ENCODE data around the gene ATF3.

ATF3 gene

GRCh38 chr1:212643877-212644276 is 35.3 kb downstream of the ATF3 start:
- CTCF ChIA-PET = interaction anchor here (0.7 to 1.5 kb wide), 2 partner anchors 21 to 174 kb away, joined by 3 to 5 read pairs; no protein-coding TSS in a partner anchor
- H3K4me3 ChIP-seq (ENCODE audit: low read depth, low read length) = no peak overlapping the region
- no peak overlapping the region for H3K27ac ChIP-seq (ENCODE audit: extremely low read depth, low read depth, low read length)
- TF ChIP-seq ZIC2 (tag by site-specific recombination; IDR thresholded peaks at IDR 0.05) = no peak
- no peak for TF ChIP-seq ZNF311 (tag by site-specific recombination; IDR thresholded peaks at IDR 0.05; ENCODE audit: borderline replicate concordance)
- H3K4me1 ChIP-seq (ENCODE audit: control insufficient read depth, insufficient read depth, low read length) = no peaks in the 10 kb centered on the region
- POLR2A ChIA-PET = no interaction called here
- H3K9me3 ChIP-seq (ENCODE audit: control insufficient read depth, insufficient read depth, low read depth, low read length) = no peaks in the 10 kb centered on the region
- H3K36me3 ChIP-seq (ENCODE audit: control insufficient read depth in 2 of 2, insufficient read depth in 1 of 2, low read length in 2 of 2) = no peaks in the 10 kb centered on the region

- CTCF ChIA-PET = interaction anchor here (0.7 to 1.5 kb wide), 3 partner anchors 20 to 175 kb away, joined by 3 to 6 read pairs (median 5); no protein-coding TSS in a partner anchor
- H3K4me3 ChIP-seq (ENCODE audit: low read depth, low read length) = no peak overlapping the region
- POLR2A ChIA-PET = no interaction called here
- H3K4me1 ChIP-seq (ENCODE audit: control insufficient read depth, insufficient read depth, low read length) = no peaks in the 10 kb centered on the region
- TF ChIP-seq ZNF549 (tag by site-specific recombination; IDR thresholded peaks at IDR 0.05) = no peak
- no peak for TF ChIP-seq ZNF112 (tag by site-specific recombination; IDR thresholded peaks at IDR 0.05)
- no peak for TF ChIP-seq ZNF658 (tag by site-specific recombination; IDR thresholded peaks at IDR 0.05)
- no peak for TF ChIP-seq GLI2 (tag by site-specific recombination; IDR thresholded peaks at IDR 0.05; ENCODE audit: borderline replicate concordance, low read depth)
- TF ChIP-seq CTCF (tag by site-specific recombination; IDR thresholded peaks at IDR 0.05) = no peak
- no peak for TF ChIP-seq ZNF76 (tag by site-specific recombination; IDR thresholded peaks at IDR 0.05; ENCODE audit: borderline replicate concordance, low read depth)
- TF ChIP-seq ZNF335 (tag by site-specific recombination; conservative IDR thresholded peaks at IDR 0.05) = no peak
- no peak for TF ChIP-seq ZSCAN30 (tag by site-specific recombination; IDR thresholded peaks at IDR 0.05)
- no peak for TF ChIP-seq ZNF571 (tag by site-specific recombination; IDR thresholded peaks at IDR 0.05)
- TF ChIP-seq ZNF664 (tag by site-specific recombination; IDR thresholded peaks at IDR 0.05) = no peak
- TF ChIP-seq ZNF138 (tag by site-specific recombination; IDR thresholded peaks at IDR 0.05; ENCODE audit: borderline replicate concordance) = no peak
- no peak for TF ChIP-seq ZFP3 (tag by site-specific recombination; IDR thresholded peaks at IDR 0.05; ENCODE audit: low read depth)
- H3K9me3 ChIP-seq (ENCODE audit: control insufficient read depth, insufficient read depth, low read depth, low read length) = no peaks in the 10 kb centered on the region
- H3K36me3 ChIP-seq (ENCODE audit: control insufficient read depth in 2 of 2, insufficient read depth in 1 of 2, low read length in 2 of 2) = no peaks in the 10 kb centered on the region
- no peak overlapping the region for H3K27ac ChIP-seq (ENCODE audit: extremely low read depth, low read depth, low read length)
Measured at GRCh38 chr1:212644866-212645545, 36.4 kb downstream of the ATF3 start.

- ChIA-PET POLR2A (no interaction called here), CTCF (interaction anchor here (1.3 kb wide), 1 partner anchor 19 kb away, joined by 6 read pairs; no protein-coding TSS in a partner anchor)
- no peak overlapping the region for H3K4me3 ChIP-seq (ENCODE audit: low read depth, low read length)
- no peak for TF ChIP-seq ZNF10 (tag by site-specific recombination; IDR thresholded peaks at IDR 0.05)
- TF ChIP-seq ZBTB20 (tag by site-specific recombination; IDR thresholded peaks at IDR 0.05) = no peak
- TF ChIP-seq SCRT2 (tag by site-specific recombination; IDR thresholded peaks at IDR 0.05) = peak; percentile 60; the same call in 1 of the 2 replicates
- 0 out of 2 replicates have a peak, but pooled peaks have one; percentile 54 for TF ChIP-seq SCRT1 (tag by site-specific recombination; IDR thresholded peaks at IDR 0.05; ENCODE audit: borderline replicate concordance)
- TF ChIP-seq GLI2 (tag by site-specific recombination; IDR thresholded peaks at IDR 0.05; ENCODE audit: borderline replicate concordance, low read depth) = no peak
- H3K9me3 ChIP-seq (ENCODE audit: control insufficient read depth, insufficient read depth, low read depth, low read length) = no peaks in the 10 kb centered on the region
- no peaks in the 10 kb centered on the region for H3K4me1 ChIP-seq (ENCODE audit: control insufficient read depth, insufficient read depth, low read length)
- no peaks in the 10 kb centered on the region for H3K36me3 ChIP-seq (ENCODE audit: control insufficient read depth in 2 of 2, insufficient read depth in 1 of 2, low read length in 2 of 2)
- H3K27ac ChIP-seq (ENCODE audit: extremely low read depth, low read depth, low read length) = no peak overlapping the region
Measured at GRCh38 chr1:212645546-212646543, 37.3 kb downstream of the ATF3 start.

Measured in HEK293 (cell line).